ENCODE data around the gene RXRB. TPM values are rescaled to one million over a fixed set of nuclear protein-coding genes. Genes with fewer than 3 reads are reported as not detected.
A peak's percentile ranks its signal among the peaks of the same experiment; 100 is the strongest.

Gene RXRB
- total and polyA plus RNA-seq, 2 donors (not counting 1 experiment from before 2014, with no cell fraction given) = 88.3 to 99.9 TPM

DNA sequence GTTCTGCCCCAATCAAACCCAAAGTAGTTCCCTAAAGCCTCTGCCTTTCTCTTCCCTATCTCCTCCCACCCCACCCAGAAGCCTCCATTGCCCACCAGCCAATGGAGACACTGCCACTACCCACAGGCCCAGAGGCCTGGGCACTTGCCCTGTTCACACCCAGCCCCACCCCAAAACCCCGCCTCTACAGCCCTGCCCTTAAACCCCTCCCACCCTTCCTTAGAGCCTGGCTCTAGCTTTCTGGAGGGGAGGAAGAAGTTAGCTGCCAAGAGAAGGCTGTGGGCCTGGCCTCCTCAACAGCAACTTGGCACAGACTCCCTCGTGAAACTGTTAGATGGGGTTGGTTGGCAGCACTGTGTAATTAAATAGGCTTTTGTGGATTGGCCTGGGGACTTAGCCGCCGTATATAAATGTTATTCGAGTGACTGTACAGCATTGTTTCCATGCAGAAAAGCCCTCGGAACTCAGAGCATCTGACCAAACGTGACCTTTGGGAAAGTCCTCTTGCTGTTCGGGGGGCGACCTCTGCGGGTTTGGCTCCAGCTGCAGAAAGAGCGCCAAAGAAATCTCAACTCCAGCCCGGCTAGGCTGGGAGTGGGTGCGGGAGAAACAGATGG, 39.6 kb downstream of the RXRB start:
- intact Hi-C loops (cut with micrococcal nuclease) = loop anchor here (1.0 kb wide), 2 partner anchors 36 to 87 kb away; no protein-coding TSS in a partner anchor
- H3K9me3 ChIP-seq (ENCODE audit: control extremely low read depth in 1 of 3, control insufficient read depth in 2 of 3, insufficient read depth in 1 of 3, low read length in 2 of 3) = no peaks in the 10 kb centered on the region
- Mint-ChIP-seq H3K9me3 (ENCODE audit: insufficient read depth) (no peaks in the 10 kb centered on the region), H3K27ac (no peak overlapping the region), H3K4me1 (peaks cover 17% of the 10 kb centered on the region), H3K27me3 (peaks cover 13% of the 10 kb centered on the region), H3K4me3 (peak overlapping the region; percentile 95)
- no peak overlapping the region for H3K4me3 ChIP-seq (ENCODE audit: control extremely low read depth in 1 of 5, extremely low read depth in 1 of 5, insufficient read depth in 1 of 5, low read depth in 2 of 5, low read length in 4 of 5)
- no peaks in the 10 kb centered on the region for H3K36me3 ChIP-seq (replicated peaks in 1 of 2; ENCODE audit: control extremely low read depth in 1 of 2, control insufficient read depth in 1 of 2, extremely low read depth in 1 of 2, insufficient read depth in 2 of 2, low read length in 1 of 2)
- no peak overlapping the region for H3K27ac ChIP-seq (ENCODE audit: low read length in 2 of 2)
- no peak for ATAC-seq (ENCODE audit: low read depth)
- peaks cover 7 to 18% of the 10 kb centered on the region in 2 donors for H3K4me1 ChIP-seq (ENCODE audit: control insufficient read depth in 2 of 2, insufficient read depth in 2 of 2, low read length in 2 of 2)
- ChIA-PET POLR2A (interaction anchor here (1.4 to 1.5 kb wide), 2 partner anchors 87 to 88 kb away, joined by 3 to 5 read pairs; no protein-coding TSS in a partner anchor), CTCF (interaction anchor here (0.6 to 4.5 kb wide), 17 partner anchors 10 to 162 kb away, joined by 3 to 80 read pairs (median 4); partner anchors contain the start of gene RING1)
- peaks cover 0 to 3% (median 0%) of the 10 kb centered on the region in 4 experiments for H3K27me3 ChIP-seq (replicated peaks in 1 of 4; ENCODE audit: control extremely low read depth in 1 of 4, control insufficient read depth in 3 of 4, insufficient read depth in 4 of 4, low read length in 3 of 4)
- H3K4me2 ChIP-seq (replicated peaks; ENCODE audit: low read depth, low read length, poor library complexity, severe bottlenecking) = peak overlapping the region; percentile 91
- H4K20me1 ChIP-seq (ENCODE audit: control insufficient read depth, insufficient read depth, low read length, poor library complexity, severe bottlenecking) = no peaks in the 10 kb centered on the region
- TF ChIP-seq CTCF (IDR thresholded peaks at IDR 0.05) (no peak), EZH2 (IDR thresholded peaks at IDR 0.05; ENCODE audit: borderline replicate concordance, insufficient read depth, low read depth, low read length, poor library complexity, severe bottlenecking) (no peak)
- DNase-seq = no peak
- 78% methylated on average over 12 of the region's 13 CpGs for WGBS (ENCODE audit: insufficient coverage)
- H3K79me2 ChIP-seq (ENCODE audit: control insufficient read depth, insufficient read depth, low read length) = no peaks in the 10 kb centered on the region
- peak overlapping the region; percentile 87 for H2AFZ ChIP-seq (ENCODE audit: insufficient read depth, low read depth, low read length, poor library complexity, severe bottlenecking)
- H3K9ac ChIP-seq (ENCODE audit: low read length) = peak overlapping the region; percentile 66

GRCh38 chr6:33160096-33160495, 40.4 kb downstream of the RXRB start:
- 85% methylated on average over 11 of the region's 11 CpGs for WGBS (ENCODE audit: insufficient coverage)
- Mint-ChIP-seq H3K27ac (no peak overlapping the region), H3K27me3 (peaks cover 9% of the 10 kb centered on the region), H3K4me1 (peaks cover 17% of the 10 kb centered on the region), H3K9me3 (ENCODE audit: insufficient read depth) (no peaks in the 10 kb centered on the region), H3K4me3 (no peak overlapping the region)
- no peak overlapping the region for H3K9ac ChIP-seq (ENCODE audit: low read length)
- H3K4me2 ChIP-seq (replicated peaks; ENCODE audit: low read depth, low read length, poor library complexity, severe bottlenecking) = no peak overlapping the region
- ChIA-PET POLR2A (no interaction called here), CTCF (interaction anchor here (1.2 to 4.5 kb wide), 4 partner anchors 38 to 95 kb away, joined by 3 to 80 read pairs (median 6); partner anchors contain the start of gene RING1)
- no peaks in the 10 kb centered on the region for H4K20me1 ChIP-seq (ENCODE audit: control insufficient read depth, insufficient read depth, low read length, poor library complexity, severe bottlenecking)
- H3K4me3 ChIP-seq (ENCODE audit: control extremely low read depth in 1 of 5, extremely low read depth in 1 of 5, insufficient read depth in 1 of 5, low read depth in 2 of 5, low read length in 4 of 5) = no peak overlapping the region
- H3K4me1 ChIP-seq (ENCODE audit: control insufficient read depth in 2 of 2, insufficient read depth in 2 of 2, low read length in 2 of 2) = peaks cover 7 to 18% of the 10 kb centered on the region in 2 donors
- no peaks in the 10 kb centered on the region for H3K9me3 ChIP-seq (ENCODE audit: control extremely low read depth in 1 of 3, control insufficient read depth in 2 of 3, insufficient read depth in 1 of 3, low read length in 2 of 3)
- DNase-seq (no peak), ATAC-seq (ENCODE audit: low read depth) (no peak)
- H3K27ac ChIP-seq (ENCODE audit: low read length in 2 of 2) = no peak overlapping the region
- no peaks in the 10 kb centered on the region for H3K79me2 ChIP-seq (ENCODE audit: control insufficient read depth, insufficient read depth, low read length)
- peaks cover 0 to 3% (median 0%) of the 10 kb centered on the region in 4 experiments for H3K27me3 ChIP-seq (replicated peaks in 1 of 4; ENCODE audit: control extremely low read depth in 1 of 4, control insufficient read depth in 3 of 4, insufficient read depth in 4 of 4, low read length in 3 of 4)
- no peak overlapping the region for H2AFZ ChIP-seq (ENCODE audit: insufficient read depth, low read depth, low read length, poor library complexity, severe bottlenecking)
- no peaks in the 10 kb centered on the region for H3K36me3 ChIP-seq (replicated peaks in 1 of 2; ENCODE audit: control extremely low read depth in 1 of 2, control insufficient read depth in 1 of 2, extremely low read depth in 1 of 2, insufficient read depth in 2 of 2, low read length in 1 of 2)
- intact Hi-C loops (cut with micrococcal nuclease) = no loop called here
- TF ChIP-seq EZH2 (IDR thresholded peaks at IDR 0.05; ENCODE audit: borderline replicate concordance, insufficient read depth, low read depth, low read length, poor library complexity, severe bottlenecking) (no peak), CTCF (IDR thresholded peaks at IDR 0.05) (no peak)

Data from B cell (primary cell).